IPS DF 4.7 (cell line): ENCODE measurements around the gene FBRSL1.
"Not testable (repeated sequence)": the region's sequence is repeated elsewhere in the genome, so short reads cannot be mapped to it uniquely, and the experiment has no call there.

Source experiments
- DNase-seq: peaks from one replicate; pipeline ENCODE4 v3.0.0-alpha.2; 2013; ENCODE audit warnings: low spot score; ENCODE audit errors: extremely low read depth

Gene FBRSL1

GRCh38 chr12:132453361-132454192 lies 36.4 kb upstream of the FBRSL1 start:
- no peak for DNase-seq

- no peak for DNase-seq
These were observed 35.6 kb upstream of the FBRSL1 start for GRCh38 chr12:132454193-132454932.

GRCh38 chr12:132454933-132455418 lies 35.0 kb upstream of the FBRSL1 start:
- DNase-seq: no peak

- no peak for DNase-seq
These were observed 34.4 kb upstream of the FBRSL1 start for GRCh38 chr12:132455565-132455964.

GRCh38 chr12:132456186-132456943 lies 33.6 kb upstream of the FBRSL1 start:
- no peak for DNase-seq

GRCh38 chr12:132456944-132457495 lies 32.9 kb upstream of the FBRSL1 start:
- no peak for DNase-seq

GRCh38 chr12:132458441-132458840 lies 31.5 kb upstream of the FBRSL1 start:
- DNase-seq: no peak

- no peak for DNase-seq
These were observed 30.9 kb upstream of the FBRSL1 start for GRCh38 chr12:132458846-132459641.

GRCh38 chr12:132460571-132460970 lies 29.4 kb upstream of the FBRSL1 start:
- no peak for DNase-seq

GRCh38 chr12:132461526-132461925 lies 28.4 kb upstream of the FBRSL1 start:
- DNase-seq: no peak

GRCh38 chr12:132462788-132463187 lies 27.2 kb upstream of the FBRSL1 start:
- no peak for DNase-seq

- not testable (repeated sequence) for DNase-seq
These were observed 26.5 kb upstream of the FBRSL1 start for GRCh38 chr12:132463284-132463924.

- not testable (repeated sequence) for DNase-seq
These were observed 25.6 kb upstream of the FBRSL1 start for GRCh38 chr12:132464304-132464703.

- no peak for DNase-seq
These were observed 25.1 kb upstream of the FBRSL1 start for GRCh38 chr12:132464820-132465219.

GRCh38 chr12:132465269-132466190 lies 24.4 kb upstream of the FBRSL1 start:
- no peak for DNase-seq

GRCh38 chr12:132466241-132467201 lies 23.4 kb upstream of the FBRSL1 start:
- no peak for DNase-seq

GRCh38 chr12:132467511-132467910 lies 22.4 kb upstream of the FBRSL1 start:
- DNase-seq: no peak

- no peak for DNase-seq
These were observed 20.5 kb upstream of the FBRSL1 start for GRCh38 chr12:132469423-132469822.
